CD4-positive, alpha-beta T cell treated with Interleukin-17A for 1 hour (primary cell): ENCODE results near the gene AJAP1.

Experiments used
- DNase-seq: peaks from one replicate; pipeline ENCODE4 v3.0.0-alpha.2; 2020

The AJAP1 gene

GRCh38 chr1:4684864-4685522 is 30.6 kb downstream of the AJAP1 start:
- DNase-seq = no peak

GRCh38 chr1:4685523-4685865 is 31.1 kb downstream of the AJAP1 start:
- DNase-seq = no peak

GRCh38 chr1:4687943-4688342 is 33.5 kb downstream of the AJAP1 start:
- DNase-seq = no peak

- DNase-seq = no peak
These were observed 35.0 kb downstream of the AJAP1 start for GRCh38 chr1:4689271-4689935.

GRCh38 chr1:4689941-4690635 is 35.7 kb downstream of the AJAP1 start:
- DNase-seq = no peak

GRCh38 chr1:4690951-4691675 is 36.7 kb downstream of the AJAP1 start:
- no peak for DNase-seq

GRCh38 chr1:4691766-4692405 is 37.5 kb downstream of the AJAP1 start:
- DNase-seq = no peak

GRCh38 chr1:4692437-4692836 is 38.0 kb downstream of the AJAP1 start:
- no peak for DNase-seq

GRCh38 chr1:4693331-4693730 is 38.9 kb downstream of the AJAP1 start:
- no peak for DNase-seq

- DNase-seq = no peak
These were observed 39.5 kb downstream of the AJAP1 start for GRCh38 chr1:4693891-4694290.

- DNase-seq = no peak
These were observed 40.1 kb downstream of the AJAP1 start for GRCh38 chr1:4694492-4694891.

GRCh38 chr1:4695241-4695640 is 40.8 kb downstream of the AJAP1 start:
- no peak for DNase-seq

GRCh38 chr1:4696161-4696745 is 41.8 kb downstream of the AJAP1 start:
- no peak for DNase-seq

- DNase-seq = no peak
These were observed 42.3 kb downstream of the AJAP1 start for GRCh38 chr1:4696753-4697152.

- DNase-seq = no peak
These were observed 43.4 kb downstream of the AJAP1 start for GRCh38 chr1:4697801-4698200.

GRCh38 chr1:4698911-4699310 is 44.5 kb downstream of the AJAP1 start:
- DNase-seq = no peak

- DNase-seq = no peak
These were observed 45.2 kb downstream of the AJAP1 start for GRCh38 chr1:4699376-4700301.

GRCh38 chr1:4700801-4701200 is 46.4 kb downstream of the AJAP1 start:
- DNase-seq = no peak

GRCh38 chr1:4701276-4701675 is 46.9 kb downstream of the AJAP1 start:
- no peak for DNase-seq

GRCh38 chr1:4702464-4702863 is 48.1 kb downstream of the AJAP1 start:
- no peak for DNase-seq

- no peak for DNase-seq
These were observed 48.5 kb downstream of the AJAP1 start for GRCh38 chr1:4702932-4703331.

- DNase-seq = no peak
These were observed 49.2 kb downstream of the AJAP1 start for GRCh38 chr1:4703646-4704045.
